GM12878 (cell line): ENCODE data around the gene HAUS7. TPM values are rescaled to one million over a fixed set of nuclear protein-coding genes. Genes with fewer than 3 reads are reported as not detected.

Experiments
- ATAC-seq: fragments of 200-7000 bp; cut with Tn5 transposase; 3 replicates; pipeline ENCODE4 v1.9.1; 2020; ENCODE audit warnings: mild to moderate bottlenecking, moderate library complexity
- BruUV-seq: library from RNA; stranded (reverse); fragments of 400-500 nt; replicated peaks from 2 replicates; lab custom pipeline; 2021; lab: Mats Ljungman, UMichigan
- CTCF ChIA-PET: fragments of 300-600 bp; sonication (Branson Sonifier 250); formaldehyde crosslinking; extraction: SDS; loops from one replicate; lab custom pipeline; 2021; ENCODE audit warnings: inconsistent platforms; lab: Yijun Ruan, JAX
- POLR2A ChIA-PET: fragments of 350-600 bp; formaldehyde crosslinking; extraction: SDS; loops from one replicate; lab custom pipeline; 2021; ENCODE audit warnings: inconsistent platforms; lab: Charles Lee
- RAD21 ChIA-PET: fragments of 300-600 bp; sonication (Branson Sonifier 250); formaldehyde crosslinking; loops from one replicate; lab custom pipeline; 2023; ENCODE audit warnings: antibody characterized with exemption; ENCODE audit not compliant: unreplicated experiment; lab: Charles Lee
- SMC1A ChIA-PET: fragments of 300-600 bp; sonication (Branson Sonifier 250); formaldehyde crosslinking; loops from one replicate; lab custom pipeline; 2023; ENCODE audit not compliant: unreplicated experiment, uncharacterized antibody; lab: Charles Lee
- DNase-seq: peaks from one replicate; pipeline ENCODE4 v3.0.0-alpha.2; 2011; ENCODE audit warnings: low read depth, low spot score
- FAIRE-seq: peaks from 3 replicates; lab custom pipeline; 2011; peaks lifted over from hg19 to GRCh38; lab: Jason Lieb, UNC
- H2AFZ ChIP-seq: 2 replicates; pipeline ENCODE4 v1.6.0; 2011; ENCODE audit warnings: low read depth, low read length, control low read depth; ENCODE audit not compliant: control insufficient read depth
- H3K27ac ChIP-seq: 2 replicates; pipeline ENCODE4 v1.5.1; 2011; ENCODE audit warnings: control low read depth; ENCODE audit not compliant: control insufficient read depth, insufficient read depth
- H3K27me3 ChIP-seq, 2 experiments: replicated peaks in 1 of 2; 2 replicates each; pipeline versions ENCODE4 v1.6.0 to v1.6.1; 2011; ENCODE audit warnings: low read length in 1 of 2; ENCODE audit not compliant: control insufficient read depth in 2 of 2, insufficient read depth in 2 of 2
- H3K36me3 ChIP-seq, 2 experiments: 2 replicates each; pipeline ENCODE4 v1.5.1; 2011; ENCODE audit warnings: low read length in 1 of 2; ENCODE audit not compliant: control insufficient read depth in 2 of 2, insufficient read depth in 2 of 2
- H3K4me1 ChIP-seq: 2 replicates; pipeline ENCODE4 v1.6.1; 2011; ENCODE audit warnings: mild to moderate bottlenecking, low read length, moderate library complexity, mixed read lengths; ENCODE audit not compliant: control insufficient read depth, insufficient read depth
- H3K4me2 ChIP-seq: 2 replicates; pipeline ENCODE4 v1.6.0; 2011; ENCODE audit warnings: control low read depth; ENCODE audit not compliant: control insufficient read depth, insufficient read depth
- H3K4me3 ChIP-seq: fragments of 200-600 bp; sonication (generic); 2 replicates; pipeline ENCODE4 v1.5.1; 2016
- H3K79me2 ChIP-seq: 2 replicates; pipeline ENCODE4 v1.6.0; 2011; ENCODE audit warnings: low read length; ENCODE audit not compliant: control insufficient read depth, insufficient read depth
- H3K9ac ChIP-seq: 2 replicates; pipeline ENCODE4 v1.8.0; 2011; ENCODE audit warnings: low read length, control low read depth, mixed read lengths; ENCODE audit not compliant: control insufficient read depth, insufficient read depth
- H3K9me3 ChIP-seq: replicated peaks from 3 replicates; pipeline ENCODE4 v1.5.1; 2011; ENCODE audit warnings: mild to moderate bottlenecking, low read length; ENCODE audit not compliant: control insufficient read depth, insufficient read depth
- H4K20me1 ChIP-seq: 2 replicates; pipeline ENCODE4 v1.6.0; 2011; ENCODE audit not compliant: control insufficient read depth, insufficient read depth
- BHLHE40 ChIP-seq, 2 experiments: fragments of 450-650 bp in 1 of 2; IDR thresholded peaks; 2 replicates each; pipeline ENCODE4 v1.6.1; 2011 to 2017; ENCODE audit warnings: low read depth in 2 of 2, borderline replicate concordance in 1 of 2, improper control_type of control experiment in 1 of 2, low read length in 1 of 2, mild to moderate bottlenecking in 1 of 2
- CREM ChIP-seq: IDR thresholded peaks from 2 replicates; pipeline ENCODE4 v1.6.1; 2014; ENCODE audit warnings: antibody characterized with exemption, low read depth
- GABPA ChIP-seq: IDR thresholded peaks from 2 replicates; pipeline ENCODE4 v1.6.1; 2014; ENCODE audit warnings: antibody characterized with exemption, low read depth, mild to moderate bottlenecking, inconsistent platforms
- RCOR1 ChIP-seq: conservative IDR thresholded peaks from 2 replicates; pipeline ENCODE4 v1.6.1; 2012; ENCODE audit warnings: low read depth, low read length, improper control_type of control experiment
- YY1 ChIP-seq: IDR thresholded peaks from 2 replicates; pipeline ENCODE4 v1.6.1; 2011; ENCODE audit warnings: low read depth, mild to moderate bottlenecking, low read length
- WGBS: methylation state at CpG from one replicate; pipeline ENCODE4 v1.1.6; 2016; ENCODE audit warnings: low lambda C conversion rate; ENCODE audit not compliant: insufficient replicate concordance, insufficient coverage; ENCODE audit errors: missing lambda C conversion rate; 5-methylcytosine and 5-hydroxymethylcytosine counted together
- in situ Hi-C: fragments of 300-500 bp; cut with MboI; formaldehyde crosslinking; loops from 9 replicates; pipeline ENCODE4 v1.14.3; 2018; ENCODE audit warnings: mixed read lengths
- intact Hi-C: fragments of 100-400 bp; cut with micrococcal nuclease; formaldehyde crosslinking; loops from one replicate; pipeline ENCODE4 v1.14.2; 2022; ENCODE audit not compliant: unreplicated experiment
- polyA plus RNA-seq, 11 experiments: library from polyadenylated mRNA; depleted of rRNA in 4 of 11; unstranded in 6 of 11; stranded (reverse) in 5 of 11; fragments of >200 nt; fragmentation: Nextera tagmentation in 4 of 11; fragmentation: Illumina TruSeq in 1 of 11; extraction: Ambion mirVana in 4 of 11; extraction: Trizol in 1 of 11; gene quantifications; 1 replicate in 1 of 11; 2 replicates in 10 of 11; pipeline versions ENCODE4 v1.2.1 to v1.2.3, GENCODE V29; 2011 to 2016; ENCODE audit warnings: inconsistent platforms in 2 of 11, missing spikeins in 2 of 11, low read depth in 1 of 11
- total RNA-seq, 4 experiments: library from RNA; depleted of rRNA in 3 of 4; stranded (reverse); fragments of >200 nt in 3 of 4; fragmentation: Illumina TruSeq in 1 of 4; extraction: Trizol in 1 of 4; gene quantifications; 2 replicates each; pipeline versions ENCODE4 v1.2.1 to v1.2.3, GENCODE V29; 2013 to 2021
- TF ChIP-seq, protein P1 (sequence below): fragments of 450-650 bp; IDR thresholded peaks from 2 replicates; pipeline ENCODE4 v1.6.1; 2014; ENCODE audit warnings: mild to moderate bottlenecking

The HAUS7 gene
- total and polyA plus RNA-seq, 10 of the 15 experiments (the other 5 are each of a cell fraction or from before 2014, with no cell fraction given), result 6.7 to 63.3 (median 24.1) TPM

DNA sequence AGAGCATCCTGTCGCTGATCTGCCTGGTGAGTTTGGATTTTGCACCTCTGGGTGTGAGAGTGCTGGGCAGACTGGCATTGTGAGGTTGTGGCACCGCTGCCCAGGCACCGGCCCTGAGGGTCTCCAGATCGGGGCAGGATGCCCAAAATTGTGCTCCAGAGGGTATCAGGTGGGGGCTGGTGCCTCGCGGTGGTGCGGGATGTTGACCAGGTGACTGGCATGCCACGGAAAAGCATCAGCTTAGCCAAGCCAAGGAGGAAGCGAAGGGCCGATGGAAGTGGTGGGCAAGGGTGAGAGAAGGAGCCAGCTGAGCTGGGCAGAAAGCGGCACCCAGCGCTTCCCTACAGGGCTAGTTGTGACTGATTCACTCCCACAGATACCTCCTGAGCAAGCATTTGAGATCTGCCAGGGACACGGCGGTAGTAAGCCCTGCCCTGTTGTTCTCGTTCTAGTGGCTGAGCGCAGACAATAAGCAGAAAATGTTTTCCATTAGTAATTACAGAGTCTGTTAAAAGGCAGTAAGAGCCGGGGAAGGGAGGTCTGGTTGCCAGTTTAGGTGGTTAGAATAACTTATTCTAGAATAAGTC, 58.3 kb downstream of the HAUS7 start:
- POLR2A ChIA-PET, result no interaction called here
- no peak for DNase-seq
- Histone ChIP-seq H3K9ac (peak overlapping the region; percentile 32; the same call in 1 of the 2 replicates), H3K27me3 (no peaks in the 10 kb centered on the region), H3K79me2 (no peaks in the 10 kb centered on the region), H3K9me3 (no peaks in the 10 kb centered on the region; the same call in 2 of the 3 replicates), H3K36me3 (no peaks in the 10 kb centered on the region), H3K27ac (no peak overlapping the region), H3K4me3 (peak overlapping the region; percentile 71; the same call in 1 of the 2 replicates), H4K20me1 (no peaks in the 10 kb centered on the region), H3K4me2 (peak overlapping the region; percentile 73), H3K4me1 (no peaks in the 10 kb centered on the region), H2AFZ (peak overlapping the region; percentile 33)
- peak; percentile 44 for ATAC-seq
- intact Hi-C loops, result no loop called here
- in situ Hi-C loops, result no loop called here
- BruUV-seq, result no TSS peak
- no peak for TF ChIP-seq CREM
- TF ChIP-seq YY1, result no peak
- TF ChIP-seq BHLHE40 (IDR thresholded peaks at IDR 0.05; ENCODE audit: borderline replicate concordance in 1 of 2, low read depth in 2 of 2, low read length in 1 of 2), result no peak
- TF ChIP-seq RCOR1, result no peak
- TF ChIP-seq, protein P1, sequence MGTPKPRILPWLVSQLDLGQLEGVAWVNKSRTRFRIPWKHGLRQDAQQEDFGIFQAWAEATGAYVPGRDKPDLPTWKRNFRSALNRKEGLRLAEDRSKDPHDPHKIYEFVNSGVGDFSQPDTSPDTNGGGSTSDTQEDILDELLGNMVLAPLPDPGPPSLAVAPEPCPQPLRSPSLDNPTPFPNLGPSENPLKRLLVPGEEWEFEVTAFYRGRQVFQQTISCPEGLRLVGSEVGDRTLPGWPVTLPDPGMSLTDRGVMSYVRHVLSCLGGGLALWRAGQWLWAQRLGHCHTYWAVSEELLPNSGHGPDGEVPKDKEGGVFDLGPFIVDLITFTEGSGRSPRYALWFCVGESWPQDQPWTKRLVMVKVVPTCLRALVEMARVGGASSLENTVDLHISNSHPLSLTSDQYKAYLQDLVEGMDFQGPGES, result no peak
- TF ChIP-seq GABPA, result no peak
- SMC1A ChIA-PET, result no interaction called here
- WGBS, result 61% methylated on average over 17 of the region's 17 CpGs
- RAD21 ChIA-PET, result no interaction called here
- FAIRE-seq, result no peak
- CTCF ChIA-PET, result no interaction called here
